Choroid plexus epithelial cell (primary cell): Measurements from ENCODE around the gene QRSL1.

Experiments
- DNase-seq: peaks from one replicate; pipeline ENCODE4 v3.0.0-alpha.2; 2010; ENCODE audit warnings: low read depth
- H3K4me3 ChIP-seq: 2 replicates; pipeline ENCODE4 v1.5.1; 2011; ENCODE audit warnings: low read depth, mild to moderate bottlenecking, control low read depth, low read length, moderate library complexity
- TF ChIP-seq, protein P1 (sequence below): conservative IDR thresholded peaks from 2 replicates; pipeline ENCODE4 v1.5.1; 2011; ENCODE audit warnings: low read depth, mild to moderate bottlenecking, control low read depth, inconsistent platforms, low read length, moderate library complexity

Gene QRSL1

DNA sequence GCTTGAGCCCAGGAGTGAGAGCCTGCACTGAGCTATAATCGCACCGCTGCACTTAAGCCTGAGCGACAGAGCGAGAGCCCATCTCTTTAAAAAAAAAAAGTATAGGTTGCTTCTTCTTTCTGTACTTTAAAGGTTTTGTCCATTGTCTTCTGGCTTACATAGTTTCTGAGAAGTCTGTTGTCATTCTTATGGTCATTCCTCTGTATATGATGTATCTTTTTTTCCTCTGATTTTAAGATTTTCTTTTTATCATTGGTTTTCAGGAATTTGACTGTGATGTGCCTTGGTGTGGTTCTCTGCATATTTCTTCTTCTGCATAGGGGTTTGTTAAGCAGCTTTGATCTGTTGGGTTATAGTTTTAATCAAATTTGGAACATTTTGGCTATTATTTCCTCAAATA is 29.1 kb downstream of the QRSL1 start:
- peak; percentile 17 for DNase-seq
- TF ChIP-seq, protein P1, sequence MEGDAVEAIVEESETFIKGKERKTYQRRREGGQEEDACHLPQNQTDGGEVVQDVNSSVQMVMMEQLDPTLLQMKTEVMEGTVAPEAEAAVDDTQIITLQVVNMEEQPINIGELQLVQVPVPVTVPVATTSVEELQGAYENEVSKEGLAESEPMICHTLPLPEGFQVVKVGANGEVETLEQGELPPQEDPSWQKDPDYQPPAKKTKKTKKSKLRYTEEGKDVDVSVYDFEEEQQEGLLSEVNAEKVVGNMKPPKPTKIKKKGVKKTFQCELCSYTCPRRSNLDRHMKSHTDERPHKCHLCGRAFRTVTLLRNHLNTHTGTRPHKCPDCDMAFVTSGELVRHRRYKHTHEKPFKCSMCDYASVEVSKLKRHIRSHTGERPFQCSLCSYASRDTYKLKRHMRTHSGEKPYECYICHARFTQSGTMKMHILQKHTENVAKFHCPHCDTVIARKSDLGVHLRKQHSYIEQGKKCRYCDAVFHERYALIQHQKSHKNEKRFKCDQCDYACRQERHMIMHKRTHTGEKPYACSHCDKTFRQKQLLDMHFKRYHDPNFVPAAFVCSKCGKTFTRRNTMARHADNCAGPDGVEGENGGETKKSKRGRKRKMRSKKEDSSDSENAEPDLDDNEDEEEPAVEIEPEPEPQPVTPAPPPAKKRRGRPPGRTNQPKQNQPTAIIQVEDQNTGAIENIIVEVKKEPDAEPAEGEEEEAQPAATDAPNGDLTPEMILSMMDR, result no peak
- H3K4me3 ChIP-seq, result no peak overlapping the region

DNA sequence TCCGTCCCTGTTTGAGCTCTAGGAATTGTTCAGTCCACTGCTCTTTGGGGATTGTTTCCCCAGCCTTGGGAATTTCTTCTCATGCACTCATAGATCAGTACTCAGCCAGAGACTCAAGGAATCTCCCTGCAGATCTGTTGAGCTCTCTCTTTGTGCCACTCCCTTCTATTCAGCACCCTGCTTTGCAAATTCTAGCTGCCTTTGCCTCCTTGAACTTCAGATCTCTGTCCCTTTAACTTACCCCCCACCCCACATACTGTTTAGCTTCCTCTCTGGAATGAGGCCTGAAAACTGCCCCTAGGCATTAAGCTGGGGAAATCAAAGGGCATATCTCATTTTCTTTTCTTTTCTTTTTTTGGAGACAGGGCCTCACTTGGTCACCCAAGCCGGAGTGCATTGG is 30.5 kb downstream of the QRSL1 start:
- no peak for DNase-seq
- TF ChIP-seq, protein P1, result no peak
- H3K4me3 ChIP-seq, result no peak overlapping the region

DNA sequence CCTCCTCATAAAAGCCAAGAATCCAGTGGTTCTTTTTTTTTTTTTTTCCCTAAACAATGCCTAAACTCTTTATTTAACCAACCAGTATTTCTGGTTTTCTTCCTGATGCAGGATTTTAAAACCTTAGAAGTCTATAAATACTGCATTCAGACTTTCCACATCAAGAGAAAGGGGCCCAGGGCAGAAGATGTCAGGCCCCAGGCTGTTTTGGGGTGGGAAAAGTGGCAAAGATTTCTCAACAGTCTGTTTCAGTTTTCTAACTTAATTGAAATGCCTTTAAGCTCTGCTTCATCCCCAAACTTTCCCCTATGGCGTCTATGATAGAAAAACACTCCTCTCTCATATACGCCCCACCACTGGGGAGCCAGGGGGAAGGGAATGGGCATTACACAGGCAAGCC is 33.1 kb downstream of the QRSL1 start:
- DNase-seq, result no peak
- TF ChIP-seq, protein P1, result no peak
- no peak overlapping the region for H3K4me3 ChIP-seq

DNA sequence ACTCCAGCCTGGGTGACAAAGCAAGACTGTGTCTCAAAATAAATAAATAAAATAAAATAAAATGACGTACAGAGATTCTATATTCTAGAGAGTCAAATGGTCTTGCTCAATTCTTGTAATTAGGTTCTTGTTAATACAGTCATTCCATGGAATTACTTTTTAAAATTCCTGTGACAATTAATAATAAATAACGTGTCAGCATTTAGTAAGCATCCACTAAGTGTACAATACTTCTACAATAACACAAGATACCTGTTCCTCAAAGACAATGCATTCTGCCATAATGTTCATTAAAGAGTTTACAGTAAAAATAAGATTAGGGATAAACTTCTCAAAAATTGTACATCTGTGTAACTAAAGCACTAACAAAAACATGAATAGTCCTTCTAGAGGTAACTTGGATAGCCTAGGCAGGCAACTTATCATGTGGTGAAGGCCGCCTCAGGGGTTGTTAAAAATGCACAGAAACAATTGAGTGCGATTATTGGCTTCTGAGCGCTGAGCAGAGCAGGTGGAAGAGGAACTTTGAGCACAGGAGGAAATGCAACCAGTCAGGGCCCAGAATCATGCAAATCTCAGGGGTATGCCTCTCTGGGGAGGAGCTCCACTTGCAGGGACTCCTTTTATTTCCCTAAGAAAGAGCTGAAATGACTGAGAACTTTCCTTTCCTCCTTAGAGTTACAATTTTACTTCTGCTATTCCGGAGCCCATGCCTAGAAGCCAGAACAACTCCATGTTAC is 37.1 kb downstream of the QRSL1 start:
- no peak overlapping the region for H3K4me3 ChIP-seq
- DNase-seq, result no peak
- TF ChIP-seq, protein P1, result no peak

DNA sequence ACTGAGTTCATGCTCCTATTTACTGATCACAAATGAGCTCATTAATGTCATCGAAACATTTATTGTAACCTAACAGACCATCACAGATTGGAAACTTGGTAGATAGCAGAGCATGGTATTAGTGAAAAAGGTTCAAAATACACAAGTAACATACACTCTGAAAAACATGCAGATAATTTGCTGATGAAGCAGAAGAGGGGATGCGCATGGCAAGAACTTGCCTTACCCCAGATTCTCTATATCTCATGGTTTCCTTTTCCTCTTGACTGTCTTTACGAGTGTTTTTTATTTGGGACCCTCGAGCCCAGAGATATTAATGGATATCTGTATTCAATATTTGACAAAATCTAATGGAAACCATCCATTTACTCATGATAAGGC is 37.6 kb downstream of the QRSL1 start:
- H3K4me3 ChIP-seq, result no peak overlapping the region
- no peak for DNase-seq
- TF ChIP-seq, protein P1, result no peak

DNA sequence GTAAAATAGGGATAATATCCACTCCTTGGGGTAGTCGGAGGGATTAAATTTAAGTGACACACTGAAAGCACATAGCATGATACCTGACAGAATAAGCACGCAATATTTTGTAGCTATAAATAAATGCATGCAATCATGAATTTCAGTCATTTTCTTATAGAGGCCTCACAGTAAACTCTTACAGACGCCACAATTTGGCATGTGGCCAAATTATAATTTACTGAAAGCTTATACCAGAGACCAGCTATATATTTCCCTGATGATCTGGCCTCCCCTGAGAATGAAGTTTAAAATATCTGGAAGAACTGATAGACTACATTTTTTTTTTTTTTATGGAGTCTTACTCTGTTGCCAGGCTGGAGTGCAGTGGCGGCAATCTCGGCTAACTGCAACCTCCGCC is 40.9 kb downstream of the QRSL1 start:
- no peak for DNase-seq
- no peak overlapping the region for H3K4me3 ChIP-seq
- TF ChIP-seq, protein P1, result no peak

DNA sequence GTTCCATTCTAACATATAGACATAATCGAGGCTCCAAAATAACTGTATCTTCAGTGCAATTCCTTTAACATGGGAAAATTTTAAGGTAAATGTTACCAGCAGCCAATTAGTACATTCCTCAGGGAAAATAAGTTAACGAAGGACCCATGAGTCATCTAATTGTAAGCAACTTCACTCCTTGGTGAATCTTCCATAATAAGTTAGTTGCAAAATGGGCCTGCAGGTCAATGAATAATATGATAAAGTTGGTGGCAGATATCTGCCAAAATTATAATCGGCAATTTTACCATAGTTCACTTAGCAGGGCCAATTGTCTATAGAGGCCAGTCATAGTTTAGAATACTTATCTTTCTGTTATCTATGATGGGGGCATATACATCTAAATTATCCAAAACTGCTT is 42.3 kb downstream of the QRSL1 start:
- DNase-seq, result no peak
- TF ChIP-seq, protein P1, result no peak
- no peak overlapping the region for H3K4me3 ChIP-seq
